Measurements from ENCODE around the gene NPHP1.

DNA sequence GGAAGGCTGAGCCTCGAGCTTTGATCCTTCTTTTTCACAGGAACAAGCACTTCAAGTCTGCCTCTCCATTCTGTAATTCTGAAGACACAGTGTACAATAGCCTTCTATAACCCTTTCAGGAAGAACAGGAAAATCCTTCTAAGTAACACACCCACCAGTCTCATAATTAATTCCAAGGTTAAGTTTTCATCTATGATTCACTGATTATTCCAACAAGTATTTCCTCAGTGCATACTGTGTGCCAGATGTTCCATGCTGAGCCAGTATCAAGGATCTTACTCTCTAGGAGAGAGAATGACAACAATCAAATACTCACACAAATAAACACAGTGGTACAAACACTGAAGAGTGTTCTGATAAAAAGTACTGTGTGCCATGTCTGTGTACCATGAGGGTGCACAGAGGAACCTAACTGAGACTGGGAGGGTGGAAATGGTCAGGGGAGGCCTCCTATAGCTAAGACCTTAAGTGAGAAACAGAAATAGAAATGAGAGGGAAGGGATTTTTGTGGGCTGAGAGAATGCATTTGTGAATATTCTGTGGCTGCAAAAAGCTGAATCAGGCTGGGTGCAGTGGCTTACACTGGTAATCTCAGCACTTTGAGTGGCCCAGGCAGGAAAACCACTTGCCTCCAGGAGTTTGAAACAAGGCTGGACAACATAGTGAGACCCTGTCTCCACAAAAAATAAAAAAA, 14.8 kb upstream of the NPHP1 start:
- TF ChIP-seq CTCF (IDR thresholded peaks at IDR 0.05; ENCODE audit: poor library complexity, severe bottlenecking) = no peak
- no peak for TF ChIP-seq EP300 (conservative IDR thresholded peaks at IDR 0.05; ENCODE audit: poor library complexity, severe bottlenecking)
- TF ChIP-seq, protein P1, sequence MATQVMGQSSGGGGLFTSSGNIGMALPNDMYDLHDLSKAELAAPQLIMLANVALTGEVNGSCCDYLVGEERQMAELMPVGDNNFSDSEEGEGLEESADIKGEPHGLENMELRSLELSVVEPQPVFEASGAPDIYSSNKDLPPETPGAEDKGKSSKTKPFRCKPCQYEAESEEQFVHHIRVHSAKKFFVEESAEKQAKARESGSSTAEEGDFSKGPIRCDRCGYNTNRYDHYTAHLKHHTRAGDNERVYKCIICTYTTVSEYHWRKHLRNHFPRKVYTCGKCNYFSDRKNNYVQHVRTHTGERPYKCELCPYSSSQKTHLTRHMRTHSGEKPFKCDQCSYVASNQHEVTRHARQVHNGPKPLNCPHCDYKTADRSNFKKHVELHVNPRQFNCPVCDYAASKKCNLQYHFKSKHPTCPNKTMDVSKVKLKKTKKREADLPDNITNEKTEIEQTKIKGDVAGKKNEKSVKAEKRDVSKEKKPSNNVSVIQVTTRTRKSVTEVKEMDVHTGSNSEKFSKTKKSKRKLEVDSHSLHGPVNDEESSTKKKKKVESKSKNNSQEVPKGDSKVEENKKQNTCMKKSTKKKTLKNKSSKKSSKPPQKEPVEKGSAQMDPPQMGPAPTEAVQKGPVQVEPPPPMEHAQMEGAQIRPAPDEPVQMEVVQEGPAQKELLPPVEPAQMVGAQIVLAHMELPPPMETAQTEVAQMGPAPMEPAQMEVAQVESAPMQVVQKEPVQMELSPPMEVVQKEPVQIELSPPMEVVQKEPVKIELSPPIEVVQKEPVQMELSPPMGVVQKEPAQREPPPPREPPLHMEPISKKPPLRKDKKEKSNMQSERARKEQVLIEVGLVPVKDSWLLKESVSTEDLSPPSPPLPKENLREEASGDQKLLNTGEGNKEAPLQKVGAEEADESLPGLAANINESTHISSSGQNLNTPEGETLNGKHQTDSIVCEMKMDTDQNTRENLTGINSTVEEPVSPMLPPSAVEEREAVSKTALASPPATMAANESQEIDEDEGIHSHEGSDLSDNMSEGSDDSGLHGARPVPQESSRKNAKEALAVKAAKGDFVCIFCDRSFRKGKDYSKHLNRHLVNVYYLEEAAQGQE (IDR thresholded peaks at IDR 0.05; ENCODE audit: borderline replicate concordance) = no peak
- TF ChIP-seq POLR2AphosphoS5 (IDR thresholded peaks at IDR 0.05) = no peak
- TF ChIP-seq EZH2 (IDR thresholded peaks at IDR 0.05; ENCODE audit: borderline replicate concordance, insufficient read depth, low read length, poor library complexity, severe bottlenecking) = no peak
